RPMI7951 (cell line): ENCODE data around the gene DEFB129. TPM values are rescaled to one million over a fixed set of nuclear protein-coding genes. Genes with fewer than 3 reads are reported as not detected.

Experiments
- total RNA-seq: library from RNA; depleted of rRNA; stranded (reverse); fragments of >200 nt; shearing (Covaris generic); gene quantifications from 2 replicates; pipeline ENCODE4 v1.2.3, GENCODE V29; 2014; rRNA removed

DEFB129 gene
- total RNA-seq, 1 experiment from 2014 or later, result not detected

Other genes with a start within 250 kb of the DEFB129 start
- not detected in 2 replicates for gene DEFB125, start 139.6 kb upstream of the DEFB129 start, total RNA-seq
- gene DEFB126, start 84.7 kb upstream of the DEFB129 start, total RNA-seq, result not detected in 2 replicates
- gene DEFB127, start 69.8 kb upstream of the DEFB129 start, total RNA-seq, result not detected in 2 replicates
- not detected in 2 replicates for gene DEFB128, start 37.5 kb upstream of the DEFB129 start, total RNA-seq
- not detected in 2 replicates for gene DEFB132, start 30.5 kb downstream of the DEFB129 start, total RNA-seq
- gene C20orf96, start 63.5 kb downstream of the DEFB129 start, total RNA-seq, result 1.4 and 2.4 TPM in 2 replicates
- gene ZCCHC3, start 70.3 kb downstream of the DEFB129 start, total RNA-seq, result 16.2 and 19.2 TPM in 2 replicates
- gene SOX12, start 98.3 kb downstream of the DEFB129 start, total RNA-seq, result 3.1 and 6.1 TPM in 2 replicates
- gene NRSN2, start 119.9 kb downstream of the DEFB129 start, total RNA-seq, result 92.3 and 111 TPM in 2 replicates
- gene TRIB3, start 153.5 kb downstream of the DEFB129 start, total RNA-seq, result 50.5 and 57.3 TPM in 2 replicates
- 106 and 141 TPM in 2 replicates for gene RBCK1, start 181.0 kb downstream of the DEFB129 start, total RNA-seq
- gene TBC1D20, start 235.3 kb downstream of the DEFB129 start, total RNA-seq, result 35.3 and 38.1 TPM in 2 replicates